DND-41 (cell line): ENCODE data around the gene DSCAML1.

Experiments used
- ATAC-seq: fragments of 200-7000 bp; cut with Tn5 transposase; 3 replicates; pipeline ENCODE4 v1.9.1; 2021; ENCODE audit warnings: low read depth; ENCODE audit not compliant: insufficient read depth
- DNase-seq: peaks from one replicate; pipeline ENCODE4 v3.0.0-alpha.2; 2020
- H2AFZ ChIP-seq: 2 replicates; pipeline ENCODE4 v1.6.0; 2012; ENCODE audit warnings: low read depth, low read length
- H3K27ac ChIP-seq: 2 replicates; pipeline ENCODE4 v1.5.1; 2012; ENCODE audit warnings: low read length, inconsistent platforms
- H3K27me3 ChIP-seq: fragments of 200-600 bp; sonication (generic); 2 replicates; pipeline ENCODE4 v1.6.0; 2012; ENCODE audit warnings: low read length, mild to moderate bottlenecking, inconsistent platforms; ENCODE audit not compliant: insufficient read depth, poor library complexity
- H3K36me3 ChIP-seq: 2 replicates; pipeline ENCODE4 v1.5.1; 2012; ENCODE audit warnings: low read length, inconsistent platforms; ENCODE audit not compliant: insufficient read depth
- H3K4me1 ChIP-seq: 2 replicates; pipeline ENCODE4 v1.5.1; 2012; ENCODE audit warnings: mild to moderate bottlenecking, low read length; ENCODE audit not compliant: insufficient read depth
- H3K4me2 ChIP-seq: 2 replicates; pipeline ENCODE4 v1.6.0; 2012; ENCODE audit warnings: mild to moderate bottlenecking, moderate library complexity, low read length, inconsistent platforms; ENCODE audit not compliant: insufficient read depth
- H3K4me3 ChIP-seq, 2 experiments: fragments of 200-600 bp in 1 of 2; shearing (Covaris generic) in 1 of 2; 2 replicates each; pipeline ENCODE4 v1.5.1; 2012 to 2016; ENCODE audit warnings: inconsistent platforms in 2 of 2, low read length in 2 of 2, mild to moderate bottlenecking in 2 of 2, low read depth in 1 of 2, moderate library complexity in 1 of 2
- H3K79me2 ChIP-seq: 2 replicates; pipeline ENCODE4 v1.6.0; 2012; ENCODE audit warnings: low read length, inconsistent platforms; ENCODE audit not compliant: insufficient read depth
- H3K9ac ChIP-seq: 2 replicates; pipeline ENCODE4 v1.6.0; 2012; ENCODE audit warnings: low read depth, mild to moderate bottlenecking, inconsistent platforms, low read length, moderate library complexity
- H3K9me3 ChIP-seq: 2 replicates; pipeline ENCODE4 v1.5.1; 2012; ENCODE audit warnings: low read length, moderate library complexity, mild to moderate bottlenecking, inconsistent platforms; ENCODE audit not compliant: insufficient read depth, severe bottlenecking
- H4K20me1 ChIP-seq: 2 replicates; pipeline ENCODE4 v1.6.0; 2012; ENCODE audit warnings: low read length; ENCODE audit not compliant: insufficient read depth
- CTCF ChIP-seq: IDR thresholded peaks from 2 replicates; pipeline ENCODE4 v1.5.1; 2012; ENCODE audit warnings: borderline replicate concordance, low read length, moderate library complexity, mild to moderate bottlenecking; ENCODE audit not compliant: poor library complexity, severe bottlenecking; ENCODE audit errors: extremely low read depth
- EZH2 ChIP-seq: IDR thresholded peaks from 3 replicates; pipeline ENCODE4 v1.6.1; 2012; ENCODE audit warnings: borderline replicate concordance, low read depth, mild to moderate bottlenecking, moderate library complexity, low read length, inconsistent platforms; ENCODE audit not compliant: severe bottlenecking

The DSCAML1 gene

GRCh38 chr11:117671370-117671769 lies 125.6 kb downstream of the DSCAML1 start:
- H3K27ac ChIP-seq: no peak overlapping the region
- no peak overlapping the region for H2AFZ ChIP-seq
- ATAC-seq (no peak), DNase-seq (no peak)
- H3K9me3 ChIP-seq: no peaks in the 10 kb centered on the region
- H4K20me1 ChIP-seq: peaks cover 26% of the 10 kb centered on the region
- no peak overlapping the region for H3K4me2 ChIP-seq
- H3K36me3 ChIP-seq: no peaks in the 10 kb centered on the region
- H3K27me3 ChIP-seq: no peaks in the 10 kb centered on the region
- no peak overlapping the region for H3K4me3 ChIP-seq
- no peaks in the 10 kb centered on the region for H3K4me1 ChIP-seq
- no peak for TF ChIP-seq EZH2
- TF ChIP-seq CTCF: no peak
- no peak overlapping the region for H3K9ac ChIP-seq
- no peaks in the 10 kb centered on the region for H3K79me2 ChIP-seq

- H3K4me3 ChIP-seq: no peak overlapping the region
- no peak overlapping the region for H3K27ac ChIP-seq
- no peaks in the 10 kb centered on the region for H3K9me3 ChIP-seq
- H3K36me3 ChIP-seq: no peaks in the 10 kb centered on the region
- no peaks in the 10 kb centered on the region for H3K27me3 ChIP-seq
- no peak for TF ChIP-seq CTCF
- TF ChIP-seq EZH2: no peak
- no peak overlapping the region for H2AFZ ChIP-seq
- ATAC-seq: no peak
- no peak for DNase-seq
- H3K4me1 ChIP-seq: no peaks in the 10 kb centered on the region
- peaks cover 23% of the 10 kb centered on the region for H4K20me1 ChIP-seq
- no peaks in the 10 kb centered on the region for H3K79me2 ChIP-seq
- H3K9ac ChIP-seq: no peak overlapping the region
- H3K4me2 ChIP-seq: no peak overlapping the region
These were observed 126.1 kb downstream of the DSCAML1 start for GRCh38 chr11:117670924-117671323.

- Histone ChIP-seq H3K36me3 (no peaks in the 10 kb centered on the region), H3K4me3 (no peak overlapping the region), H4K20me1 (peaks cover 28% of the 10 kb centered on the region), H2AFZ (no peak overlapping the region), H3K9me3 (no peaks in the 10 kb centered on the region), H3K27me3 (no peaks in the 10 kb centered on the region), H3K79me2 (no peaks in the 10 kb centered on the region), H3K9ac (no peak overlapping the region), H3K27ac (no peak overlapping the region), H3K4me1 (no peaks in the 10 kb centered on the region), H3K4me2 (no peak overlapping the region)
- TF ChIP-seq EZH2 (no peak), CTCF (no peak)
- ATAC-seq: no peak
- no peak for DNase-seq
These were observed 126.6 kb downstream of the DSCAML1 start for GRCh38 chr11:117670443-117670842.

GRCh38 chr11:117669616-117670015 lies 127.4 kb downstream of the DSCAML1 start:
- no peak overlapping the region for H3K4me3 ChIP-seq
- peaks cover 31% of the 10 kb centered on the region for H4K20me1 ChIP-seq
- H2AFZ ChIP-seq: no peak overlapping the region
- H3K9ac ChIP-seq: no peak overlapping the region
- H3K27ac ChIP-seq: no peak overlapping the region
- TF ChIP-seq CTCF (no peak), EZH2 (no peak)
- H3K79me2 ChIP-seq: no peaks in the 10 kb centered on the region
- no peaks in the 10 kb centered on the region for H3K36me3 ChIP-seq
- no peak for DNase-seq
- H3K9me3 ChIP-seq: no peaks in the 10 kb centered on the region
- no peaks in the 10 kb centered on the region for H3K4me1 ChIP-seq
- no peaks in the 10 kb centered on the region for H3K27me3 ChIP-seq
- no peak overlapping the region for H3K4me2 ChIP-seq
- no peak for ATAC-seq
